ENCODE data around the gene PTGER1. TPM values are rescaled to one million over a fixed set of nuclear protein-coding genes. Genes with fewer than 3 reads are reported as not detected.
A peak's percentile ranks its signal among the peaks of the same experiment; 100 is the strongest.

Gene PTGER1
- total RNA-seq, 1 experiment from 2014 or later: not detected

DNA sequence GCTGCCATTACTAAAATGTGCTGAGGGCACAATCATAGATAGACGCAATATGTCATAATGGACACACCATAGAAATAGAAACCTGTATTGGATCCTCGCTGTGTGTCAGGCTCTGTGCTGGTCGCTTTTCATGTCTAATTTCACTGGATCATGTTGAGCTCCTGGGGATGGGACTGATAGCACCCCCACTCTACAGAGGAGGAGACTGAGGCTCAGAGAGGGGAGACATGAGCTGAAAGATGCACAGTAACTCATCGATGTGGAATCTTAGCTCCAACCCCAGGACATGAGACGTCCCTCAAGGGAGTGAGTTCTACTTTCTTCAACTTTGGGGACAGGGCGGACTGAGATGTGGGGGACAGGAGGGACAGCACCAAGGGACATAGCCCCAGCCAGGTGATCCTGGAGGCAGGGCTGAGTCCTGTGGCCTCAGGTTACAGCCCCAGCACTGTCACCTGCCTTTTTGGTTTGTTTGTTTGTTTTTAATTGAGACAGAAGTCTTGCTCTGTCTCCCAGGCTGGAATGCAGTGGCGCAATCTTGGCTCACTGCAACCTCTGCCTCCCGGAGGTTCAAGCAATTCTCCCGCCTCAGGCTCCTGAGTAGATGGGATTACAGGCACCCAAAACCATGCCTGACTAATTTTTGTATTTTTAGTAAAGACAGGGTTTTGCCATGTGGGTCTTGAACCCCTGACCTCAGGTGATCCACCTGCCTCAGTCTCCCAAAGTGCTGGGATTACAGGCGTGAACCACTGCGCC lies 27.4 kb upstream of the PTGER1 start:
- no peak for DNase-seq (ENCODE audit: low read depth)

DNA sequence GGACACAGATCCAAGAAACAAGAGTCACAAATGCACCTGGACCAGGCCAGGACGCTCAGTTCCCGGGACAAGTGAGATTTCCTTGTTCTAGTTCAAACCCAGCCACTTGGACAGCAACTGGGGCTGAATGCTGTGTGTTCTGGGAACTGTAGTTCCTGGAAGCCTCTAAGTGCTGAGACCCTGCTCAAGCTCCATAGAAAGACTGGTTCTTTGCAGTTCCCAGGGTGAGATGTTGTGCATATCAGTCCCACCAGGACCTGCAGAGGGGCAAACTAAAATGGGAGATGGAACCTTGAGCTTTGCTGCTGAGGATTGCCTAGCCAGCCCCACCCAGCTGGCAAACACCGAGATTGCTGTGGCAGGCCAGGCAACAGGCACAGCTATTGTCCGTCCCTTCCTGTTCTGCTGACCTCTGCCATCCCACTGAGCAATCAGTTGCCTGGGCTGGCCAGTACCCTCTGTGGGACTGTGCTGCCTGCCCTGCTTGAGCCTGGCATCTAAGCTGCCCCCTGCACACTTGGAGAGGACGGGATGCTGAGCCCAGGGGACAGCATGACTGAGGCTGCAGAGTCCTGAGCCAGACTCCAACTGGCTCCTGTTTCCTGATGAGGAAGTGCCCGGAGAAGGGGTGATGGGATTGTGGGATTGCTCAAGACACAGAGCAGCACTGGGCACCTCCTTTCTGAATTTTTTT lies 22.2 kb upstream of the PTGER1 start:
- no peak for DNase-seq (ENCODE audit: low read depth)

- no peak for DNase-seq (ENCODE audit: low read depth)
Measured at GRCh38 chr19:14496834-14497227, 21.7 kb upstream of the PTGER1 start.

GRCh38 chr19:14496029-14496833 lies 21.1 kb upstream of the PTGER1 start, which contains the start of gene GIPC1:
TSS of gene GIPC1 (minus strand) at chr19:14496127. CDS start at chr19:14482976, 13,151 bp downstream.
- peak; percentile 98 for DNase-seq (ENCODE audit: low read depth)

GRCh38 chr19:14495672-14496028 lies 20.5 kb upstream of the PTGER1 start:
- DNase-seq (ENCODE audit: low read depth): no peak

DNA sequence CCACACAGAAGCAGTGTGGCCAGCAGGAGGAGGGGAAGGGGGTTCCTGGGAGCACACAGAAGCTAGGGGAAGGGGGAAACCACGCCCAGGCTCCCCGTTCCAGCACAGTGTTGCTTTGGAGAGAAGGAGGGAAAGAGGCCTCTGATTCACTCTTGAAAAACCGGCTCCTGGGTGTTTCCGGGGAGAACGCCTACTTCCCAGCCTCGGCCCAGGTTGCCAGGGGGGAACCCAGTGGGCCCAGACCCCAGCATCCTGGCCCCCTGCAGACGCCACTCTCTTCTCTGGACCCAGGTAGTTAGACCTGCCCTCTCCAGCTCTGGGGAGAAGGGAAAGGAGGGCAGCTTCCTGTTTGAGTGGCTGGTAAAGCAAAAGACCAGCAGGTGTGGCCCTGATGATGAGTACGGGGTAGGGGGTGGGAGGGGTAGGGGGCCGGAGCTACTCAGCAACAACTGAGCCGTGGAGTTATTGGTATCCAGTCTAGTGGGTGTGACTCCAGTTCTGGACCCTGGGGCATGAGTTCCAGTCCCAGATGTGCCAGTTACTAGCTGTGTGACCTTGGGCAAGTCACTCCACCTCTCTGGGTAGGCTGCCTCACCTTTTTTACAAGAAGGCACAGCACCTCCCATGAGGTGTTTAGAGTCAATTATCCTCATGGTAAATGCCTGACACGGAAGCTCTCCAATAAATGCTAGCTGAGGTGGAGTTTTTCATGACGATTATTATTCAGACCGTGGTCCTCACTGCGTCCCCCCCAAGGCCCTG lies 19.9 kb upstream of the PTGER1 start:
- no peak for DNase-seq (ENCODE audit: low read depth)

DNA sequence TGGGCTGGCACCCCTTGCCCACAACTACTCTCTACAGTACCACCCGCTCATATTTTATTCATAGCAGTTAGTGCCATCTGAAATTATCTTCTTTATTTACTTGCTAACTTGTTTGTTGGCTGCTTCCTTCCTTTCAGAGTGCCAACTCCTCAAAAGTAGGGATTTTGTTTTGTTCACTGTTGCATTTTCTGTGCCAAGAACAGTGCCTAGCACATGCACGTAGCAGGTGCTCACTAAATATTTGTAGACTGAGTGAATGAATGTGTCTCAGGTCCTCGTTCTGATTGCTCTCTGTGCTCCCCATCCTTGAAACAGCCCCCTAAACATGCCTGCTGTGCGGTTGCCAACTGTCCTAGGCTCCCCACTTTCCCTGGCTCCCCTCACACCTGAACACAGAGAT lies 19.3 kb upstream of the PTGER1 start:
- no peak for DNase-seq (ENCODE audit: low read depth)

- no peak for DNase-seq (ENCODE audit: low read depth)
Measured at GRCh38 chr19:14492756-14493337, 17.7 kb upstream of the PTGER1 start.

DNA sequence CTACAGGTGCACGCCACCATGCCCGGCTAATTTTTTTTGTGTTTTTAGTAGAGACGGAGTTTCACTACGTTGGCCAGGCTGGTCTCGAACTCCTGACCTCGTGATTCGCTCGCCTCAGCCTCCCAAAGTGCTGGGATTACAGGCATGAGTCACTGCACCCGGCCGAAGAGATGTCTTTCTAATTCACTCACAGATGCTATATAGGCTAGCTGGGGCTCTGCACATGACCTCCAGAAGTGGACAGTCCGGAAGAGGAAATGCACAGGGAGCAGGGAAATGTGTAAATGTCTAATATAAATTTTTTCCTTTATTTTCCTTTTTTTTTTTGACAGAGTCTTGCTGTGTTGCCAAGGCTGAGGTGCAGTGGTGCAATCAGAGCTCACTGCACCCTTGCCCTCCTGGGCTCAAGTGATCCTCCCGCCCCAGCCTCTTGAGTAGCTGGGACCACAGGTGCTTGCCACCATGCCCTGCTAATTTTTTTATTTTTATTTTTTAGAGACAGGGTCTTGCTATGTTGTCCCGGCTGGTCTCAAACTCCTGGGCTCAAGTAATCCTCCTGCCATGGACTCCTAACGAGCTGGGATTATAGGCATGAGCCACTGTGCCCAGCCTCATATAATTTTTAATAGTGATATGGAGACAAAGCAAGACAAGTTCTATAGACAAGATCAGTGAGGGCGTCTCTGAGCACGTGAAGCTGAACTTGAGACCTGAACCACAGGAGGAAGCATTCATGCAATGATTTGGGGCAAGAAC lies 12.4 kb upstream of the PTGER1 start:
- DNase-seq (ENCODE audit: low read depth): no peak

DNA sequence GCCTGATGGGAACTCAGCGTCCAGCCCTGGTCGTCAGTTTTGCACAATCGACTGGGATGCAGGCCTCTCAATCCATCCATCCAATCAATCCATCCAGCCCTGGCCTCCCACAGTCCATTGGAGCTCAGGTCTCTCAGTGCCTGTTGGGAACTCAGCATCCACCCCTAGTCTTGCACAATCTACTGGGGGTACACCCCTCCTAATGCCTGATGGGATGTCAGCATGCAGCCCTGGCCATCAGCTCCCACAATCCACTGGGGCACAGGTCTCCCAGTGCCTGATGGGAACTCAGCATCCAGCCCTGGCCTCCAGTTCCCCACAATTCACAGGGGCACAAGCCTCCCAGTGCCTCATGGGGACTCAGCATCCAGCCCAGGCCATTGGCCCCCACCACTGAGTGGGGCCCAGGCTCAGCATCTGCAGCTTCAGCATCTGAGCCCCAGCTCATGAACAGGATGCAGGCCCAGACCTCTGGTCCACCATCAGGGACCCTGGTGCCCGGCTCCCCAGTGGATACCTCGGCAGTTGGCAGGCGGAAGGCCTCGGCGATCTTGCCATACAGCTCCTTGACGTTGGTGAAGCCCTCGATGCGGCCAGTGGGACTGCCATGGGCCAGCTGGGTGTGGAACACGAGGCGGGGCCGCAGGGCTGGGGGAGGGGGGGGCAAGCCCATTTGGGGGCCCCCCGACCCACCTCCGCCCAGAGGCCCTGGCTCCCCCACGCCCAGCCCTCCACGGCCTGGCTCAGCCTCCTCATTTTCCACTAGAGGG lies 7.2 kb upstream of the PTGER1 start:
- DNase-seq (ENCODE audit: low read depth): no peak

DNA sequence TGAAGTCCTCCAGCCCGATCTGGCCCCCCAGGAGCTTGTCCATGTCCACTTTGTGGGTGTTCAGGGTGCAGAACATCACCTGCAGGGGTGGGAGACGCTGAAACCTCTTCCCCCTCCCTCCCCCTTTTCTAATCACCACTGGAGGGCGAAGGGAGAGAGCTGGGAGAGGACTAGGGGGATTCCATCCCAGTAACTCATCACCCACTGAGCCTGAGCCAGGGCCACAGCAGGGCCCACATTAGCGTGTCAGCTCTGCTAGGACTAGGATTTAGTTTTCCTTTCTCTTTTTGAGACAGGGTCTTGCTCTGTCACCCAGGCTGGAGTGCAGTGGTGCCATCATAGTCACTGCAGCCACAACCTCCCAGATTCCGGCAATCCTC lies 5.5 kb upstream of the PTGER1 start:
- DNase-seq (ENCODE audit: low read depth): no peak

DNA sequence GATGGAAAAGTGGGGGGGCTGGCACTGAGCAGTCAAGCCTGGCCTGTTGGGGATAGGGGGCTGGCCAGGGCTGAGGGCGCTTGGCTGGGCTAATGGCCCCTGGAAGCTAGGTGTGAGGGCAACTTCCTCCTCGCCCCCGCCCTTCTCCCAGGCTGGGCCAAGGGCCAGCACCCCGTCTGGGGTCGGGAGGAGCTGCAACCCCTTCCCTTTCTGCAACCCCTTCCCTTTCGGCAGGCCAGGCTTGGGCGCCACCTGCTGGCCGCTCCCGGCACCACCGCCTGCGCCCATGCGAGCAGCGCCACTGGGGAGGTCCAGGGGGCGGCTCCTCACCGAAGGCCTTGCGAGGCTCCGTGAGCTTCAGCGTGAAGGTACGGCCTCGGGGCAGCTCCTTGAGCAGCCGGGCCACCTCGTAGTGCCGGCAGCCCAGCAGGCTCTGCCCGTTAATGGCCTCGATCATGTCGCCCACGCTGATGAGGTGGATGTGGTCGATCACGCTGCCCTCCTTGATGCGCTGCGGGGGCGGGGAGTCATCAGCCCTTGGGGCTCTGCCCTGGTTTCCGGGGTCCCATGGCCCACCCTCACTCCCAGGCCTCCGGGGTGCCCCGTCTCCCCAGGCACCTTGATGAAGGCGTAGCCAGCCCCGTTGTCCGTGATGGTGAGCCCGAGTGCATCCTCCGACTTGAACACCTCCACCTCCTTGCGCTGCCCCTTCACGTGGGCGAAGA lies 5.0 kb upstream of the PTGER1 start:
- no peak for DNase-seq (ENCODE audit: low read depth)

GRCh38 chr19:14479309-14479974 lies 4.3 kb upstream of the PTGER1 start:
- no peak for DNase-seq (ENCODE audit: low read depth)

DNA sequence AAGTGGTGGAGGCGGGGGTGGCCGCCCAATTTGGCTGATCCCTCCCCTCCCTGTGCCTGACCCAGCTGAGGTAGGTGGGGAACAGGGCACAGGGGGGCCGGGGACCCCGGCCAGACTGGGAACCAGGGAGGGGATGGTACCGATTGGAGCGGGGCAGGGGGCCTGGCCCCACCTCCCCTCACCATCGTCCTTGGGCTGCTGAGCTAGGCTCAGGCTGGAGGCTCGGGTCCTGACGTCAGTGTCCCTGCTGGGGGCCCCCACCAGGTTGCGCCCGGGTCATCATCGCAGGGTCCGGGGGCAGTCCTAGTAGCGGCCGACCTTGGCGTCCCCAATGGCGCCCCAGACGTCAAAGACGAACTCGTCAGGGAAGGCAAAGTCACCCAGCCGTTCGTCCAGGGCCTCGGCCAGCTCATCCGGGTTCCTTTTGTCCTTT lies 3.0 kb upstream of the PTGER1 start:
- no peak for DNase-seq (ENCODE audit: low read depth)

GRCh38 chr19:14477418-14478112 lies 2.4 kb upstream of the PTGER1 start:
- DNase-seq (ENCODE audit: low read depth): no peak

- DNase-seq (ENCODE audit: low read depth): peak; percentile 73
Measured at GRCh38 chr19:14476673-14477401, 1.7 kb upstream of the PTGER1 start.

GRCh38 chr19:14476327-14476672 lies 1.1 kb upstream of the PTGER1 start:
- DNase-seq (ENCODE audit: low read depth): no peak
